C4-2B (cell line): ENCODE measurements around the gene GNPTG.

ENCODE experiments used
- CTCF ChIP-seq: fragments of 450-650 bp; conservative IDR thresholded peaks from 2 replicates; pipeline ENCODE4 v1.5.1; 2017; ENCODE audit warnings: mild to moderate bottlenecking
- ZFX ChIP-seq: fragments of 450-650 bp; IDR thresholded peaks from 2 replicates; pipeline ENCODE4 v1.6.1; 2017

GRCh38 chr16:1349351-1349750, 2.4 kb upstream of the GNPTG start:
- TF ChIP-seq CTCF (no peak), ZFX (no peak)
